Measurements from ENCODE around the gene CDCA4. TPM values are rescaled to one million over a fixed set of nuclear protein-coding genes. Genes with fewer than 3 reads are reported as not detected.

The CDCA4 gene
- total RNA-seq, 4 donors from 2014 or later, result 5.3 to 8.0 (median 6.4) TPM

DNA sequence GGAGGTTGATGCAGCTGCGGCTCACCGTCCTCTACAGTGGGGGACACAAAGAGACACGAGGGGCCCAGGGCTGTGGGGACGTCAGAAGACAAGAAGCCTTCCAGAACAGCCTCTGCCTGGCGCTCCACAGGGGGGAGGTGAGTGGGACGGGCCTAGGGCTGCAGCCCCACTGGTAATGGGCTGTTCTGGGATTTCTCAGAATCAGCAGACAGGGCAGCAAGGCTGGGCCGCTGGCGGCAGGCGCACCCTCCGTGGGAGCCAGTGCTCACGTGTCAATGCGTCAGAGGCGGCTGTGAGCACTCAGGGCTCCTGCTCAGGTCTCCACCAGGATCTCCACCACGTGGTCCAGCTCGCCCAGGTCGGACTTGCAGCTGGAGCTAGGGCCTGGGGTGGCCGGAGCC lies 10.0 kb downstream of the CDCA4 start:
- TF ChIP-seq, protein P1, sequence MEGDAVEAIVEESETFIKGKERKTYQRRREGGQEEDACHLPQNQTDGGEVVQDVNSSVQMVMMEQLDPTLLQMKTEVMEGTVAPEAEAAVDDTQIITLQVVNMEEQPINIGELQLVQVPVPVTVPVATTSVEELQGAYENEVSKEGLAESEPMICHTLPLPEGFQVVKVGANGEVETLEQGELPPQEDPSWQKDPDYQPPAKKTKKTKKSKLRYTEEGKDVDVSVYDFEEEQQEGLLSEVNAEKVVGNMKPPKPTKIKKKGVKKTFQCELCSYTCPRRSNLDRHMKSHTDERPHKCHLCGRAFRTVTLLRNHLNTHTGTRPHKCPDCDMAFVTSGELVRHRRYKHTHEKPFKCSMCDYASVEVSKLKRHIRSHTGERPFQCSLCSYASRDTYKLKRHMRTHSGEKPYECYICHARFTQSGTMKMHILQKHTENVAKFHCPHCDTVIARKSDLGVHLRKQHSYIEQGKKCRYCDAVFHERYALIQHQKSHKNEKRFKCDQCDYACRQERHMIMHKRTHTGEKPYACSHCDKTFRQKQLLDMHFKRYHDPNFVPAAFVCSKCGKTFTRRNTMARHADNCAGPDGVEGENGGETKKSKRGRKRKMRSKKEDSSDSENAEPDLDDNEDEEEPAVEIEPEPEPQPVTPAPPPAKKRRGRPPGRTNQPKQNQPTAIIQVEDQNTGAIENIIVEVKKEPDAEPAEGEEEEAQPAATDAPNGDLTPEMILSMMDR (IDR thresholded peaks at IDR 0.05), result no peak
- no peak for DNase-seq (ENCODE audit: low spot score)
- ATAC-seq (ENCODE audit: low FRiP score), result peak; percentile 47

DNA sequence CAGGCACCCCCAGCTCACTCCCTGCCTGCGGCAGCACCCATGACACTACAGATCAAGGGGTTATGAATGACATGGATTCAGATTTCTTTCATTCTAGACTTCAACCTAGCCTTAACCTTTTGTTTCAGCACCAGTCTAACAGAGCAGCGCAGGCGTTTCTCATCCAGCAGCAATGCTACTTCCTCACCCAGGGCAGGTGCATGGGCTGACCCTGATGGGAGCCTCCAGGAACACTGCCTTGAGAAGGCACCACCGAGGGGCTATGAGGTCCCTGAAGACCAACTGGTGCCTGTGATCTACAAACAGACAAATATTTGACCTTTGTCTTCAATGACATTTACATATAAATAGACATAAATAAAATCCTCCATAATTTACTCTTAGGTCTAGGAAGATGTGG lies 10.8 kb downstream of the CDCA4 start:
- TF ChIP-seq, protein P1 (IDR thresholded peaks at IDR 0.05), result no peak
- DNase-seq (ENCODE audit: low spot score) (no peak), ATAC-seq (ENCODE audit: low FRiP score) (no peak)

DNA sequence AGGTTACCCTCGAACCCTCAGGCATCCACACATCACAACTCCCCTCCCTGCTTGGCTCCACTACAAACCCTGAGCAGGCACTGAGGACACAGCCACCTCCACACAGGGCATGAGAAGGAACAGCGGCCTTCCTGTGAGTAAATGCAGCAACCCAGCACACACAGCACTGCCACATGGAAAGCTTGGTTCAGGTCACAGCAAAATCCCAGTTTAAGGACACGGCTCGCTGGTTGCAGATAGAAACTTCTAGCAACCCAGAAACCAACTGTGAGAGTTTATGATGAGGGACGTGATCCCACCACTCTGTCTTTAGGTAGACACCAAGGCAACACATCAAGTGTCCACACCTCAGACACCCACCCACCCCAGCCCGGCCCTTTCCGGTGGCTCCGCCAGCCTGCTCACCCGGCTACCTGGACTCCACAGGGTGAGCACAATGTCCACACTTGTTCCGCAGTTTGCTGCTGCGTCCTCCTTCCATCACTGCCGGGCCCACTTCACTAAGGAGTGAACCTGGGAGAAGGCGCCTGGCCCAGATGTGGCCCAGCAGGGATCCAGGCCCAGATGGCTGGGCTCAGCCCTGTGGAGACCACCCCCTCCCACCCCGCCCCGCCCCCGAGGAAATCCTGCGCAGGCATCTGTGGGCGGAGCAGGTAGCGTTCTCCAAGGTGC lies 13.2 kb downstream of the CDCA4 start:
- ATAC-seq (ENCODE audit: low FRiP score) (no peak), DNase-seq (ENCODE audit: low spot score) (no peak)
- TF ChIP-seq, protein P1 (IDR thresholded peaks at IDR 0.05), result no peak

DNA sequence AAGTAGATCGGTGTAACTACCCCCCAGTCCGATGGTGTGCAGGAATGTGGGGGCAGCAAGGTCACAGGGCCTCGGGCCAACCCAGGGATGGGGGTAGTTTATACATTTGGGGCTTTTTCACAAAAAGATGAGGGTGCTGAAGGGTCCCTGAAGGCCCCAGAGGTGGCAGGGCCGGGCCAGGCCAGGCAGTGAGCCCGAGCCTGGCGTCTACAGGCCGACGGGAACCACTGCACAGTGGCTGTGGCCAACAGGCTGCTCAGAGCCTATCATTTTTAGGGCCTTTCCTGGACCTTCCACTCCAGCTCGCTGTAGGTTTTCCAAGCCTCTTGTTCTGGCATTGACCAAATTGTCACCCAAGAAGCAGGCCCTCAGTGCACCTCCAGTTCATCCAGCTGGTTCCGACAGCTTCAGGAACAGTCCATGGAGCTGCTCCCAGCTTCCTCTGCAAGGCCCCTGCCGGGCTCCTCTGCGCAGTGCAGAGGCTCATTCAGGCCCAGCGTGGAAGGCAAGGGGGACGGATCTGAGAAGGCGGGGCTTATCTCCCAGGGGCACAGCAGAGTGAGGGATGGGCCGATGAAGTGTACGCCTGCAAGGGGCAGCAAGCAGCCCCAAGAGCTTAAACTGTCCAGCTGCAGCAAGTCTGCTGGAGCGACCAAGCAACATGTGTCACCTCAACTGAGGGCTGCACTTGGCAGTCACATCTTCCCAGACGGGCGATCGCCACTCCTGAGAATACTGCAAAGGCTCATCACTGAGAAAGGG lies 13.9 kb downstream of the CDCA4 start:
- TF ChIP-seq, protein P1 (IDR thresholded peaks at IDR 0.05), result no peak
- ATAC-seq (ENCODE audit: low FRiP score) (no peak), DNase-seq (ENCODE audit: low spot score) (no peak)

DNA sequence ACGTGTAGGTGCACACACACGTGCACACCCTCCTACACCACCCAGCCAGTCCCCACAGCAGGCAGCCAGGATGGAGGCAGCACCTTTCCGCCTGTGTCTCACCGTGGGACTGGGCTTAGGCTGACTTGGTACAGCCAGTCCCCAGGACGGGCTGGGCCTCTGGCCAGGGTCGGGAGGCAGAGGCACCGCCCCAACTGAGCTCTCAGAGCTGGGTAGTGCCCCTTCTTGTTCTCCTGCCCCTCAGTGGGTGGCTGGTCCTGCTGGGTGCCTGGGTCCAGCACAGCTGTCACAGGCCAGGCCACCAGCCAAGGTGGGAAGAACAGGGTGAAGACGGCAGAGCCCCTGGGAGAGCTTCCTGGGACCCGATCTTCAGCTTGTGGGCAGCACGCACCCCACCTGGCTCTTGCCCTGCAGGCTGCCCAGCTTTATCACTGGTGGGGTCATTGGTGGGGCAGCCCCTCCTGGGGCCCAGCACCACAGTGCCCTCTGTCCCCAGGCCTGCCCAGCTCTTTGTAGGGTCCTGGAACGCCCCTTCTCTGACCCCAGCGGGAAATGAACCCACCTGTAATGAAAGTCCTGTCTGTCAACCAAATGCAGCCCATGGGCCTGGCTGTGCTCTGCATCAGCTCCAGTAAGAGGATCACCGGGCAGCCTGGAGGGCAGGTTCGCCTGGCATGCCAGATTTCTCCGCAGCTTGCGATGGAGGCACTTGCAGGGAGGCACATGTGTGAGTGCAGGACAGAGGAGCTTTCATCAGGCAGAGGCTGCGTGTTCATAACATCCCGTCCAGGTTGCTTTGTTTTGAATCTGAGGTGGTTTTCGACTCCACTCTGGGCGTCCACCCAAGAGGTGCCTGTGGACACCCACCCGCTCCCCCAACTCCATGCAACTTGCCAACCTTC lies 14.7 kb downstream of the CDCA4 start:
- ATAC-seq (ENCODE audit: low FRiP score) (no peak), DNase-seq (ENCODE audit: low spot score) (no peak)
- TF ChIP-seq, protein P1 (IDR thresholded peaks at IDR 0.05), result no peak

DNA sequence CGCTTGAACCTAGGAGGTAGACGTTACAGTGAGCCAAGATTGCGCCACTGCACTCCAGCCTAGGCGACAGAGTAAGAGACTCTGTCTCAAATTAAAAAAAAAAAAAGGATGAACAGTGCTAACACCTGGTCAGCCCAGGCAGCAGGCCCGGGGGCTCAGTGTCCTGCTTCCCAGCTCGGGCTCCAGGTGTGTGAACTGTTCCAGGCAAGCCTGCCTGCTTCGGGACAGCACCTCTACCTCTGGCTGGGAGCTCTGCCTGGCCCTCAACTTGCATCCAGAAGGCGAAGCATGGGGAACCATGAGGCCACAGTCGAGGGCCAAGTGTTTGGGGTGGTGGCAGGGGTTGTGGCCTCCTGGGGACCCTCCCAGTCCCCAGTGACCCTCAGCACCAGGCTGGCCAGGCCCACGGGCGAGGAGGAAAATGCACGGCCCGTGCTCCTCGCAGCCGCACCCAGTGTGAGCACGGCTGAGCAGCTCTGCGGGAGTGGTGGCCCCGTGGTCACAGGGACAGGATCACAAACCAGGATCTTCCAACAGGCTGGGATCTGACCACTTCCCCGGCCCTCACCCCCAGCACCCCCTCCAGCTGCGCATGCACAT lies 15.5 kb downstream of the CDCA4 start:
- ATAC-seq (ENCODE audit: low FRiP score), result no peak
- TF ChIP-seq, protein P1 (IDR thresholded peaks at IDR 0.05), result no peak
- no peak for DNase-seq (ENCODE audit: low spot score)

Data from omental fat pad (tissue), 4 donors.